ENCODE measurements around the gene SGK1. TPM values are rescaled to one million over a fixed set of nuclear protein-coding genes. Genes with fewer than 3 reads are reported as not detected.
A peak's percentile ranks its signal among the peaks of the same experiment; 100 is the strongest.

The SGK1 gene
- total RNA-seq, 4 donors from 2014 or later: 172 to 1,533 (median 978) TPM

DNA sequence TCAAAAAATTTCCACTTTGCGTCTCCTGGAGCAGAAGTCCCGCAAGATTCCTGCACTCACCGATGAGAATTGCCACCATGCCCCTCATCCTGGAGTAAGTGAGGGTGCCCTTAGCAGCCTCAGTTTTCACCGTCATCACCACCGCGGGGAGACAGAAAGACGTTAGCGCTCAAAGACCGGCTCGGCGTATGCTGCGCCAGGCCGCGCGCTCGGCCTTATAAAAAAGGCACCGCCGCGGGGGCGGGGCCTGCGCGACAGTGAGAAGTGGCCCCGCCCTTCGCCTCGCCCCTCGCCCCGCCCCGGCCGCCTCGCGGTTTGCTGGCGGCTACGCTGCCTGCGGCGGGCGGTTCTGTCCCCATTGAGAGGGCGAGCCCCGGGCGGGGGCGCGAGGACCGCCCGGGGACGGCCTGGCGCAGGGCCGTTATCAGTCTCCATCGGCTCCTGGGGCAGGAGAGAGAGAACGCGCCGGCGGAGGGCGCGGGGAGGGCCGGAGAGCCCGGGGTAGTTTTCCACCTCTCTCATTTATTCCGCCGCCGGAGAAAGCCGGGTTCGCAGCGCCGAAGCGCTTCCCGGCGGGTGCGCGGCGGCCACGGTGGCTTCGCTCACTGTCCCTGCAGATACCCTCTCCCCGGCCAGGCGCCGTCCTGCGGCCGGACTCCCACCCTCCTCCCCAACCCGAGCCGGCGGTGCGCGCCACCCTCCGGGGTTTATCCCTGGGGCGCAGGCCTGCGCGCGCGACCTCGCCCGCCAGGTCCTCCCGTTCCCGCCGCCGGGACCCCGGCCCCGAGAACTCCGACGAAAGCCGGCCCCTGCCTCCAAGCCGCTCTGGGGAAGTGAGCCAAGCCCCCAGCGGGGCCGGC, 143.0 kb downstream of the SGK1 start:
- H3K27me3 ChIP-seq: no peaks in the 10 kb centered on the region
- no peaks in the 10 kb centered on the region for H3K9me3 ChIP-seq
- peaks cover 0 to 59% (median 4%) of the 10 kb centered on the region in 3 donors for H3K36me3 ChIP-seq
- TF ChIP-seq POLR2A (IDR thresholded peaks at IDR 0.05): peak; percentile 96 to 98
- TF ChIP-seq, protein P1, sequence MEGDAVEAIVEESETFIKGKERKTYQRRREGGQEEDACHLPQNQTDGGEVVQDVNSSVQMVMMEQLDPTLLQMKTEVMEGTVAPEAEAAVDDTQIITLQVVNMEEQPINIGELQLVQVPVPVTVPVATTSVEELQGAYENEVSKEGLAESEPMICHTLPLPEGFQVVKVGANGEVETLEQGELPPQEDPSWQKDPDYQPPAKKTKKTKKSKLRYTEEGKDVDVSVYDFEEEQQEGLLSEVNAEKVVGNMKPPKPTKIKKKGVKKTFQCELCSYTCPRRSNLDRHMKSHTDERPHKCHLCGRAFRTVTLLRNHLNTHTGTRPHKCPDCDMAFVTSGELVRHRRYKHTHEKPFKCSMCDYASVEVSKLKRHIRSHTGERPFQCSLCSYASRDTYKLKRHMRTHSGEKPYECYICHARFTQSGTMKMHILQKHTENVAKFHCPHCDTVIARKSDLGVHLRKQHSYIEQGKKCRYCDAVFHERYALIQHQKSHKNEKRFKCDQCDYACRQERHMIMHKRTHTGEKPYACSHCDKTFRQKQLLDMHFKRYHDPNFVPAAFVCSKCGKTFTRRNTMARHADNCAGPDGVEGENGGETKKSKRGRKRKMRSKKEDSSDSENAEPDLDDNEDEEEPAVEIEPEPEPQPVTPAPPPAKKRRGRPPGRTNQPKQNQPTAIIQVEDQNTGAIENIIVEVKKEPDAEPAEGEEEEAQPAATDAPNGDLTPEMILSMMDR (IDR thresholded peaks at IDR 0.05): peak in 3 of 6 experiments; percentile 8 to 20 (median 8)
- H3K4me1 ChIP-seq: peaks cover 0 to 7% (median 0%) of the 10 kb centered on the region in 4 donors
- peak overlapping the region; percentile 74 to 83 (median 80) for H3K4me3 ChIP-seq
- peak; percentile 93 to 97 (median 96) for DNase-seq
- peak overlapping the region; percentile 86 to 97 (median 91) for H3K27ac ChIP-seq

DNA sequence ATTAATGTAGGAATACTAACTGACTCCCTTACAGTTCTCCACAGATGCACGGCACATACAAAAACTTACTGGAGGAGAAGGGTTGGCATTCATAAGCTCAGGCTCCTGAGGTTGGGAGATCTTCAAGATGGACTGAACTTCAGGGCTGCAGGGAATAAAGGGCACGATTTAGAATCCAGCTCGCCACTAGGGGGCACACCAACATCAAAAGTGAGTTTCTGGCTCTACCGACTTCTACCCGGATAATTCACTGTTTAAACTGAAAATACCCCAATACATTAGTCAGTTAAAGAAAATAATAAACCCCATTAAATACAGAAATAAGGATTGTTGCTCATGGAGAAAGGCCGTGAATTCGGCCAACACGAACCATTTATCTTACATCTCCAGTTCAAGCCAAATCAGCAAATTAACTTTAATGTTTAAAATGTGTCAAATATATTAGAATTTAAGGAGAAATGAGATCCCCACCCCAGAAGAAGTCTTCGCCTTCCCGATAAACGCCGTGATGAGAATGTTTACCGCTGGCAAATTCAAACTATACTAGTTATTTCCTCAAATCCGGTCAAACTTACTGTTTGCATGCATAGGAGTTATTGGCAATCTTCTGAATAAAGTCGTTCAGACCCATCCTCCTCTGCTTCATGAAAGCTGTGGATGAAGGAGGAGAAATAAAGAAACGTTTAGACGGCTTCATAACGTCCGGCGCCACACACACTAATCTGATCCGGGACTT, 143.8 kb downstream of the SGK1 start:
- Histone ChIP-seq H3K9me3 (no peaks in the 10 kb centered on the region), H3K27me3 (no peaks in the 10 kb centered on the region), H3K27ac (peak overlapping the region; percentile 86 to 97 (median 91)), H3K4me1 (peaks cover 0 to 7% (median 0%) of the 10 kb centered on the region in 4 donors), H3K36me3 (peaks cover 0 to 67% (median 4%) of the 10 kb centered on the region in 3 donors), H3K4me3 (peak overlapping the region; percentile 74 to 83 (median 80))
- peak in 1 of 2 donors; percentile 26 for TF ChIP-seq POLR2A (IDR thresholded peaks at IDR 0.05)
- TF ChIP-seq, protein P1 (IDR thresholded peaks at IDR 0.05): peak; percentile 87 to 94 (median 90)
- peak; percentile 87 to 95 (median 88) for DNase-seq

DNA sequence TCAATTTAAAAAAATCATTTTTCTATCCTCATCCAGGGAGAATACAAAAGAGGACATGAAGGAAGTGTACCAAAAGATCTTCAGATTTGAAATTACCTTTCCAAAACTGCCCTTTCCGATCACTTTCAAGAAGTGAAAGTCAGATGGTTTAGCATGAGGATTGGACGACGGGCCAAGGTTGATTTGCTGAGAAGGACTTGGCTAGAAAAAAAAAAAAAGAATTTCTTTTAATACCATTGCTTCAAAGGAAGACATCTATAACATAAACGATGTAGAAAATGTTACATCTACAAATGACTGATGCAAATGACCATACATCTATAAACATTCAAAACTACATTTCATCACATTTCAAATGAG, 144.6 kb downstream of the SGK1 start:
- Histone ChIP-seq H3K27me3 (no peaks in the 10 kb centered on the region), H3K4me3 (peak overlapping the region in 3 of 4 donors; percentile 80 to 83 (median 80)), H3K9me3 (no peaks in the 10 kb centered on the region), H3K4me1 (peaks cover 0 to 7% (median 0%) of the 10 kb centered on the region in 4 donors), H3K36me3 (peaks cover 0 to 67% (median 4%) of the 10 kb centered on the region in 3 donors), H3K27ac (peak overlapping the region in 3 of 4 donors; percentile 3 to 97 (median 92))
- TF ChIP-seq, protein P1 (IDR thresholded peaks at IDR 0.05): no peak
- no peak for TF ChIP-seq POLR2A (IDR thresholded peaks at IDR 0.05)
- no peak for DNase-seq

DNA sequence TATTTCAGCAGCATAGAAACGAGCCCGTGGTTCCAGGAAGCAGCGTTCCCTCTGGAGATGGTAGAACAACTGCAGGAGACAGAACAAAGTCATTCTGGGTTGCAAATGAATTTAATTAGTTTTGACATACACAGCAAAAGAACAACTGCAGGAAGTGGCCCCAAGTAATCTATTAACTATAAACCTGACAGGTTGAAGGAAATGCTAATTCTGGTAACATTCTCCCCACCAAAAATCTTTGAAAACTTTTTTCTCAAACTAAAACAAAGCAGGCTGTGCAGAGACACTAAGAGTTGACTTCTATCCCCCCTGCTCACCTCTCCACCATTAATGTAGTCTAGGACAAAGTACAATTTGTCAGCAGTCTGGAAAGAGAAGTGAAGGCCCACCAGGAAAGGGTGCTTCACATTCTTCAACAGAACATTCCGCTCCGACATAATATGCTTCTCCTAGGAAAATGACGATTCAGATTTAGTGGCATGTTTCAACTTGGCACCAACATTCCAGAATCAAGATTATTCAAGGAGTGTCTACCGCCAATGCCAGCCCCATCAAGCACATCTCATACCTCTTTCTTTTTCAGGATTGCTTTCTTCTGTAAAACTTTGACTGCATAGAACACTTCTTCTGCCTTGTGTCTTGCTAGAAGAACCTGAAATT, 145.1 kb downstream of the SGK1 start:
- H3K27me3 ChIP-seq: no peaks in the 10 kb centered on the region
- H3K36me3 ChIP-seq: peaks cover 0 to 71% (median 4%) of the 10 kb centered on the region in 3 donors
- TF ChIP-seq POLR2A (IDR thresholded peaks at IDR 0.05): no peak
- TF ChIP-seq, protein P1 (IDR thresholded peaks at IDR 0.05): no peak
- peak overlapping the region in 3 of 4 donors; percentile 80 to 83 (median 80) for H3K4me3 ChIP-seq
- DNase-seq: no peak
- no peaks in the 10 kb centered on the region for H3K9me3 ChIP-seq
- H3K27ac ChIP-seq: peak overlapping the region in 3 of 4 donors; percentile 33 to 97 (median 92)
- H3K4me1 ChIP-seq: peaks cover 0 to 7% (median 0%) of the 10 kb centered on the region in 4 donors

All from Peyer's patch (tissue), 4 donors.